GM19193 (cell line): ENCODE results near the gene SHROOM1.

Experiments
- POLR2A ChIP-seq: IDR thresholded peaks from 4 replicates; pipeline ENCODE4 v1.6.1; 2011; ENCODE audit not compliant: insufficient read depth, insufficient read length; ENCODE audit errors: extremely low read depth

Gene SHROOM1

GRCh38 chr5:132821791-132822190, 8.7 kb downstream of the SHROOM1 start:
- TF ChIP-seq POLR2A: no peak

- no peak for TF ChIP-seq POLR2A
Measured at GRCh38 chr5:132821350-132821749, 9.1 kb downstream of the SHROOM1 start.

GRCh38 chr5:132820162-132820754, 10.2 kb downstream of the SHROOM1 start:
- TF ChIP-seq POLR2A: no peak

- TF ChIP-seq POLR2A: no peak
Measured at GRCh38 chr5:132819468-132819867, 11.0 kb downstream of the SHROOM1 start.

GRCh38 chr5:132817011-132817410, 13.4 kb downstream of the SHROOM1 start:
- no peak for TF ChIP-seq POLR2A

- TF ChIP-seq POLR2A: no peak
Measured at GRCh38 chr5:132816554-132816953, 13.9 kb downstream of the SHROOM1 start.

GRCh38 chr5:132816083-132816482, 14.4 kb downstream of the SHROOM1 start:
- TF ChIP-seq POLR2A: no peak

- TF ChIP-seq POLR2A: no peak
Measured at GRCh38 chr5:132815454-132815853, 15.0 kb downstream of the SHROOM1 start.

- no peak for TF ChIP-seq POLR2A
Measured at GRCh38 chr5:132814503-132815294, 15.7 kb downstream of the SHROOM1 start.

GRCh38 chr5:132813599-132814502, 16.6 kb downstream of the SHROOM1 start:
- no peak for TF ChIP-seq POLR2A

- no peak for TF ChIP-seq POLR2A
Measured at GRCh38 chr5:132812781-132813598, 17.5 kb downstream of the SHROOM1 start, which contains the start of gene SOWAHA. TSS of gene SOWAHA (plus strand) at chr5:132813302. CDS start at chr5:132813622, 320 bp downstream.

GRCh38 chr5:132812123-132812765, 18.2 kb downstream of the SHROOM1 start:
- no peak for TF ChIP-seq POLR2A

- no peak for TF ChIP-seq POLR2A
Measured at GRCh38 chr5:132810605-132811004, 19.8 kb downstream of the SHROOM1 start.

GRCh38 chr5:132808866-132809265, 21.6 kb downstream of the SHROOM1 start:
- no peak for TF ChIP-seq POLR2A
